Iris pigment epithelial cell (primary cell): ENCODE results near the gene ZFP2.
"Not testable (repeated sequence)": the region's sequence is repeated elsewhere in the genome, so short reads cannot be mapped to it uniquely, and the experiment has no call there.

Experiments
- DNase-seq: peaks from one replicate; pipeline ENCODE4 v3.0.0-alpha.2; 2011; ENCODE audit warnings: low read depth

ZFP2 gene

GRCh38 chr5:178895615-178896571 is at the start of gene ZFP2:
Gene ZFP2, plus strand, starts transcription at chr5:178895913. Its CDS starts 35,401 bp downstream, at chr5:178931314.
- DNase-seq, result peak; percentile 58

- no peak for DNase-seq
Observed at GRCh38 chr5:178849316-178849715, 46.4 kb upstream of the ZFP2 start.

GRCh38 chr5:178851951-178852350 is 43.8 kb upstream of the ZFP2 start:
- DNase-seq, result no peak

GRCh38 chr5:178854284-178854683 is 41.4 kb upstream of the ZFP2 start:
- DNase-seq, result no peak

- DNase-seq, result peak; percentile 98
Observed at GRCh38 chr5:178859625-178860521, 35.8 kb upstream of the ZFP2 start, which contains the start of gene ZNF354B. Gene ZNF354B, plus strand, starts transcription at chr5:178859953. Its CDS starts 1,095 bp downstream, at chr5:178861048.

GRCh38 chr5:178860615-178861014 is 35.1 kb upstream of the ZFP2 start:
- not testable (repeated sequence) for DNase-seq

GRCh38 chr5:178861627-178862026 is 34.1 kb upstream of the ZFP2 start:
- DNase-seq, result no peak

GRCh38 chr5:178866946-178867345 is 28.8 kb upstream of the ZFP2 start:
- DNase-seq, result no peak

- peak; percentile 84 for DNase-seq
Observed at GRCh38 chr5:178869577-178869976, 26.1 kb upstream of the ZFP2 start.

- DNase-seq, result no peak
Observed at GRCh38 chr5:178870411-178870810, 25.3 kb upstream of the ZFP2 start.

GRCh38 chr5:178872302-178872701 is 23.4 kb upstream of the ZFP2 start:
- DNase-seq, result peak; percentile 24

GRCh38 chr5:178883115-178883694 is 12.5 kb upstream of the ZFP2 start:
- DNase-seq, result not testable (repeated sequence)

GRCh38 chr5:178883815-178884430 is 11.8 kb upstream of the ZFP2 start:
- DNase-seq, result no peak

- peak; percentile 10 for DNase-seq
Observed at GRCh38 chr5:178899289-178899688, 3.6 kb downstream of the ZFP2 start.

- peak; percentile 20 for DNase-seq
Observed at GRCh38 chr5:178902849-178903248, 7.1 kb downstream of the ZFP2 start.

- no peak for DNase-seq
Observed at GRCh38 chr5:178931846-178932760, 36.4 kb downstream of the ZFP2 start.

- DNase-seq, result peak; percentile 93
Observed at GRCh38 chr5:178940569-178941360, 45.1 kb downstream of the ZFP2 start, which contains the start of gene ZNF454. Gene ZNF454, plus strand, starts transcription at chr5:178941198. Its CDS starts 1,594 bp downstream, at chr5:178942792.

- no peak for DNase-seq
Observed at GRCh38 chr5:178941361-178941760, 45.6 kb downstream of the ZFP2 start.

- no peak for DNase-seq
Observed at GRCh38 chr5:178965465-178966055, 69.8 kb downstream of the ZFP2 start.
